ENCODE results near the gene MLXIP. TPM values are rescaled to one million over a fixed set of nuclear protein-coding genes. Genes with fewer than 3 reads are reported as not detected.

MLXIP gene
- total RNA-seq, 1 experiment from 2014 or later = 32.4 TPM

- Histone ChIP-seq H3K27ac (ENCODE audit: insufficient read length, low read depth, low read length) (no peak overlapping the region), H3K79me2 (ENCODE audit: insufficient read depth, low read length) (no peaks in the 10 kb centered on the region), H2BK15ac (ENCODE audit: low read depth, low read length) (no peak overlapping the region), H3K27me3 (ENCODE audit: insufficient read depth, low read length) (no peaks in the 10 kb centered on the region), H3K4me2 (ENCODE audit: insufficient read depth, insufficient read length, low read length) (no peak overlapping the region), H2BK12ac (ENCODE audit: insufficient read length, low read depth, low read length) (no peak overlapping the region), H2AFZ (ENCODE audit: low read length) (no peak overlapping the region), H4K8ac (replicated peaks; ENCODE audit: insufficient read length, low read depth, low read length) (no peak overlapping the region), H3K4ac (ENCODE audit: low read depth, low read length) (no peak overlapping the region), H3K18ac (ENCODE audit: insufficient read length, low read depth, low read length) (no peak overlapping the region), H3K23ac (ENCODE audit: insufficient read length, low read depth, low read length) (no peak overlapping the region), H2BK20ac (ENCODE audit: low read depth, low read length, poor library complexity, severe bottlenecking) (no peak overlapping the region), H2BK5ac (ENCODE audit: insufficient read length, low read length) (no peak overlapping the region), H4K5ac (ENCODE audit: insufficient read length, low read depth, low read length) (no peak overlapping the region), H3K4me1 (ENCODE audit: insufficient read depth, low read length) (no peaks in the 10 kb centered on the region), H3T11ph (ENCODE audit: low read length) (no peak overlapping the region), H4K20me1 (ENCODE audit: control insufficient read depth, insufficient read depth, insufficient read length) (no peaks in the 10 kb centered on the region), H3K79me1 (ENCODE audit: insufficient read depth, low read depth, low read length, poor library complexity, severe bottlenecking) (no peaks in the 10 kb centered on the region), H3K9me3 (ENCODE audit: control insufficient read depth, low read depth, low read length) (peaks cover 3% of the 10 kb centered on the region), H2BK120ac (ENCODE audit: low read depth, low read length, poor library complexity, severe bottlenecking) (no peak overlapping the region), H3K23me2 (ENCODE audit: insufficient read length, low read depth, low read length, poor library complexity, severe bottlenecking) (no peaks in the 10 kb centered on the region), H3K14ac (ENCODE audit: insufficient read depth, low read length) (no peak overlapping the region), H4K91ac (ENCODE audit: insufficient read length, low read depth, low read length) (no peak overlapping the region), H3K56ac (ENCODE audit: insufficient read length, low read depth, low read length) (no peak overlapping the region), H2AK5ac (ENCODE audit: insufficient read length, low read length) (no peak overlapping the region), H3K9ac (ENCODE audit: extremely low read depth, insufficient read length, low read length) (no peak overlapping the region)
- DNase-seq = no peak
- peaks cover 5 to 6% (median 6%) of the 10 kb centered on the region in 3 experiments for H3K36me3 Mint-ChIP-seq (ENCODE audit: insufficient read depth in 1 of 3, low read depth in 3 of 3)
- no peaks in the 10 kb centered on the region; the same call in 1 of the 2 replicates for H3K27me3 Mint-ChIP-seq (ENCODE audit: low read depth)
- peaks cover 4% of the 10 kb centered on the region in 2 experiments for H3K9me3 Mint-ChIP-seq
- no CpG with 5 or more reads among the region's 6 CpGs for WGBS (ENCODE audit: extremely low coverage, insufficient read length, low lambda C conversion rate)
- TF ChIP-seq CTCF (conservative IDR thresholded peaks at IDR 0.05) = no peak
- peak overlapping the region in 1 of 3 experiments; percentile 12; a peak in 2 of 7 replicates for H3K27ac Mint-ChIP-seq
- peaks cover 6% of the 10 kb centered on the region in 2 experiments for H3K4me1 Mint-ChIP-seq
- no peak overlapping the region for H3K4me3 Mint-ChIP-seq
Observed at GRCh38 chr12:122148657-122149056, 70.1 kb downstream of the MLXIP start.

Data from H9 (cell line).